ENCODE data around the gene TMEM52. TPM values are rescaled to one million over a fixed set of nuclear protein-coding genes. Genes with fewer than 3 reads are reported as not detected.

The TMEM52 gene
- total and polyA plus RNA-seq, 2 of the 13 experiments (the other 11 are each of a cell fraction or from before 2014, with no cell fraction given): 13.2 to 18.7 TPM

DNA sequence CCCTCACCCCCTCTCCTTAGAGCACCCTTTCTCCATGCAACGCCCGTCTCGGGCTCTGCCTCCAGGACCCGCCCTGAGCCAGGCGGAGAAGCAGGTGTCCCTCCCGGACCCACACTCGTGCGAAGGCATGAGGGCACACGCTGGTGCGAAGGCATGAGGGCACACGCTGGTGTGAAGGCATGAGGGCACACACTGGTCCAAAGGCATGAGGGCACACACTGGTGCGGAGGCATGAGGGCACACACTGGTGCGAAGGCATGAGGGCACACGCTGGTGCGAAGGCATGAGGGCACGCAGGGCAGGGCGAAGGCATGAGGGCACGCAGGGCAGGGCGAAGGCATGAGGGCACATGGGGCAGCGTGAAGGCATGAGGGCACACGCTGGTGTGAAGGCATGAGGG is 5.8 kb upstream of the TMEM52 start:
- no peak overlapping the region for H3K9ac ChIP-seq (ENCODE audit: insufficient read depth, low read depth, low read length)
- 67% methylated on average over 21 of the region's 21 CpGs for WGBS (ENCODE audit: low lambda C conversion rate)
- DNase-seq (ENCODE audit: low spot score): no peak
- H2AFZ ChIP-seq (ENCODE audit: low read length): no peak overlapping the region
- H3K27me3 ChIP-seq (ENCODE audit: control insufficient read depth in 1 of 2, insufficient read depth in 2 of 2, low read length in 2 of 2): peaks cover 26 to 47% of the 10 kb centered on the region in 2 experiments; a peak in 4 of 5 replicates
- FAIRE-seq: no peak
- intact Hi-C loops (cut with micrococcal nuclease; ENCODE audit: unreplicated experiment) (no loop called here), in situ Hi-C loops (cut with HindIII; ENCODE audit: extremely low pct_ligation_motif_present, low pct_unique_long_range_greater_than_20kb) (no loop called here)
- no peaks in the 10 kb centered on the region for H3K9me3 ChIP-seq (ENCODE audit: low read length)
- no peaks in the 10 kb centered on the region for H4K20me1 ChIP-seq (ENCODE audit: insufficient read depth, low read length)
- H3K36me3 ChIP-seq (replicated peaks in 1 of 2; ENCODE audit: control insufficient read depth in 1 of 2, insufficient read depth in 2 of 2, low read length in 2 of 2): no peaks in the 10 kb centered on the region
- no peak overlapping the region for H3K27ac ChIP-seq (ENCODE audit: extremely low read length, insufficient read depth, low read length)
- no peak for ATAC-seq
- H3K4me1 ChIP-seq (ENCODE audit: insufficient read depth, low read length): peaks cover 64% of the 10 kb centered on the region
- ChIA-PET POLR2A (interaction anchor here (1.5 to 3.3 kb wide), 2 partner anchors 16 to 18 kb away, joined by 13 to 55 read pairs; no protein-coding TSS in a partner anchor), CTCF (ENCODE audit: low intra/inter-chr PET ratio, low total read pairs) (no interaction called here)
- BruUV-seq (replicated peaks): no TSS peak
- H3K4me3 ChIP-seq (replicated peaks in 1 of 3; ENCODE audit: insufficient read depth in 1 of 3, low read depth in 2 of 3, low read length in 3 of 3): no peak overlapping the region
- H3K4me2 ChIP-seq (ENCODE audit: low read depth, low read length): no peak overlapping the region
- H3K79me2 ChIP-seq (ENCODE audit: insufficient read depth, low read length): no peaks in the 10 kb centered on the region
- TF ChIP-seq, protein P1, sequence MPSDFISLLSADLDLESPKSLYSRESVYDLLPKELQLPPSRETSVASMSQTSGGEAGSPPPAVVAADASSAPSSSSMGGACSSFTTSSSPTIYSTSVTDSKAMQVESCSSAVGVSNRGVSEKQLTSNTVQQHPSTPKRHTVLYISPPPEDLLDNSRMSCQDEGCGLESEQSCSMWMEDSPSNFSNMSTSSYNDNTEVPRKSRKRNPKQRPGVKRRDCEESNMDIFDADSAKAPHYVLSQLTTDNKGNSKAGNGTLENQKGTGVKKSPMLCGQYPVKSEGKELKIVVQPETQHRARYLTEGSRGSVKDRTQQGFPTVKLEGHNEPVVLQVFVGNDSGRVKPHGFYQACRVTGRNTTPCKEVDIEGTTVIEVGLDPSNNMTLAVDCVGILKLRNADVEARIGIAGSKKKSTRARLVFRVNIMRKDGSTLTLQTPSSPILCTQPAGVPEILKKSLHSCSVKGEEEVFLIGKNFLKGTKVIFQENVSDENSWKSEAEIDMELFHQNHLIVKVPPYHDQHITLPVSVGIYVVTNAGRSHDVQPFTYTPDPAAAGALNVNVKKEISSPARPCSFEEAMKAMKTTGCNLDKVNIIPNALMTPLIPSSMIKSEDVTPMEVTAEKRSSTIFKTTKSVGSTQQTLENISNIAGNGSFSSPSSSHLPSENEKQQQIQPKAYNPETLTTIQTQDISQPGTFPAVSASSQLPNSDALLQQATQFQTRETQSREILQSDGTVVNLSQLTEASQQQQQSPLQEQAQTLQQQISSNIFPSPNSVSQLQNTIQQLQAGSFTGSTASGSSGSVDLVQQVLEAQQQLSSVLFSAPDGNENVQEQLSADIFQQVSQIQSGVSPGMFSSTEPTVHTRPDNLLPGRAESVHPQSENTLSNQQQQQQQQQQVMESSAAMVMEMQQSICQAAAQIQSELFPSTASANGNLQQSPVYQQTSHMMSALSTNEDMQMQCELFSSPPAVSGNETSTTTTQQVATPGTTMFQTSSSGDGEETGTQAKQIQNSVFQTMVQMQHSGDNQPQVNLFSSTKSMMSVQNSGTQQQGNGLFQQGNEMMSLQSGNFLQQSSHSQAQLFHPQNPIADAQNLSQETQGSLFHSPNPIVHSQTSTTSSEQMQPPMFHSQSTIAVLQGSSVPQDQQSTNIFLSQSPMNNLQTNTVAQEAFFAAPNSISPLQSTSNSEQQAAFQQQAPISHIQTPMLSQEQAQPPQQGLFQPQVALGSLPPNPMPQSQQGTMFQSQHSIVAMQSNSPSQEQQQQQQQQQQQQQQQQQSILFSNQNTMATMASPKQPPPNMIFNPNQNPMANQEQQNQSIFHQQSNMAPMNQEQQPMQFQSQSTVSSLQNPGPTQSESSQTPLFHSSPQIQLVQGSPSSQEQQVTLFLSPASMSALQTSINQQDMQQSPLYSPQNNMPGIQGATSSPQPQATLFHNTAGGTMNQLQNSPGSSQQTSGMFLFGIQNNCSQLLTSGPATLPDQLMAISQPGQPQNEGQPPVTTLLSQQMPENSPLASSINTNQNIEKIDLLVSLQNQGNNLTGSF (CRISPR knock-in tag; IDR thresholded peaks at IDR 0.05): no peak
- TF ChIP-seq, protein P2, sequence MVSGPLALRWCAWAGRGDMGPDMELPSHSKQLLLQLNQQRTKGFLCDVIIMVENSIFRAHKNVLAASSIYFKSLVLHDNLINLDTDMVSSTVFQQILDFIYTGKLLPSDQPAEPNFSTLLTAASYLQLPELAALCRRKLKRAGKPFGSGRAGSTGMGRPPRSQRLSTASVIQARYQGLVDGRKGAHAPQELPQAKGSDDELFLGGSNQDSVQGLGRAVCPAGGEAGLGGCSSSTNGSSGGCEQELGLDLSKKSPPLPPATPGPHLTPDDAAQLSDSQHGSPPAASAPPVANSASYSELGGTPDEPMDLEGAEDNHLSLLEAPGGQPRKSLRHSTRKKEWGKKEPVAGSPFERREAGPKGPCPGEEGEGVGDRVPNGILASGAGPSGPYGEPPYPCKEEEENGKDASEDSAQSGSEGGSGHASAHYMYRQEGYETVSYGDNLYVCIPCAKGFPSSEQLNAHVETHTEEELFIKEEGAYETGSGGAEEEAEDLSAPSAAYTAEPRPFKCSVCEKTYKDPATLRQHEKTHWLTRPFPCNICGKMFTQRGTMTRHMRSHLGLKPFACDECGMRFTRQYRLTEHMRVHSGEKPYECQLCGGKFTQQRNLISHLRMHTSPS (CRISPR knock-in tag; IDR thresholded peaks at IDR 0.05; ENCODE audit: low read depth): peak; percentile 66
- no peak for TF ChIP-seq SRY (CRISPR knock-in tag; IDR thresholded peaks at IDR 0.05)
- TF ChIP-seq NCOA5 (CRISPR knock-in tag; IDR thresholded peaks at IDR 0.05): no peak
- no peak for TF ChIP-seq ZNF17 (CRISPR knock-in tag; IDR thresholded peaks at IDR 0.05)
- TF ChIP-seq, protein P3, sequence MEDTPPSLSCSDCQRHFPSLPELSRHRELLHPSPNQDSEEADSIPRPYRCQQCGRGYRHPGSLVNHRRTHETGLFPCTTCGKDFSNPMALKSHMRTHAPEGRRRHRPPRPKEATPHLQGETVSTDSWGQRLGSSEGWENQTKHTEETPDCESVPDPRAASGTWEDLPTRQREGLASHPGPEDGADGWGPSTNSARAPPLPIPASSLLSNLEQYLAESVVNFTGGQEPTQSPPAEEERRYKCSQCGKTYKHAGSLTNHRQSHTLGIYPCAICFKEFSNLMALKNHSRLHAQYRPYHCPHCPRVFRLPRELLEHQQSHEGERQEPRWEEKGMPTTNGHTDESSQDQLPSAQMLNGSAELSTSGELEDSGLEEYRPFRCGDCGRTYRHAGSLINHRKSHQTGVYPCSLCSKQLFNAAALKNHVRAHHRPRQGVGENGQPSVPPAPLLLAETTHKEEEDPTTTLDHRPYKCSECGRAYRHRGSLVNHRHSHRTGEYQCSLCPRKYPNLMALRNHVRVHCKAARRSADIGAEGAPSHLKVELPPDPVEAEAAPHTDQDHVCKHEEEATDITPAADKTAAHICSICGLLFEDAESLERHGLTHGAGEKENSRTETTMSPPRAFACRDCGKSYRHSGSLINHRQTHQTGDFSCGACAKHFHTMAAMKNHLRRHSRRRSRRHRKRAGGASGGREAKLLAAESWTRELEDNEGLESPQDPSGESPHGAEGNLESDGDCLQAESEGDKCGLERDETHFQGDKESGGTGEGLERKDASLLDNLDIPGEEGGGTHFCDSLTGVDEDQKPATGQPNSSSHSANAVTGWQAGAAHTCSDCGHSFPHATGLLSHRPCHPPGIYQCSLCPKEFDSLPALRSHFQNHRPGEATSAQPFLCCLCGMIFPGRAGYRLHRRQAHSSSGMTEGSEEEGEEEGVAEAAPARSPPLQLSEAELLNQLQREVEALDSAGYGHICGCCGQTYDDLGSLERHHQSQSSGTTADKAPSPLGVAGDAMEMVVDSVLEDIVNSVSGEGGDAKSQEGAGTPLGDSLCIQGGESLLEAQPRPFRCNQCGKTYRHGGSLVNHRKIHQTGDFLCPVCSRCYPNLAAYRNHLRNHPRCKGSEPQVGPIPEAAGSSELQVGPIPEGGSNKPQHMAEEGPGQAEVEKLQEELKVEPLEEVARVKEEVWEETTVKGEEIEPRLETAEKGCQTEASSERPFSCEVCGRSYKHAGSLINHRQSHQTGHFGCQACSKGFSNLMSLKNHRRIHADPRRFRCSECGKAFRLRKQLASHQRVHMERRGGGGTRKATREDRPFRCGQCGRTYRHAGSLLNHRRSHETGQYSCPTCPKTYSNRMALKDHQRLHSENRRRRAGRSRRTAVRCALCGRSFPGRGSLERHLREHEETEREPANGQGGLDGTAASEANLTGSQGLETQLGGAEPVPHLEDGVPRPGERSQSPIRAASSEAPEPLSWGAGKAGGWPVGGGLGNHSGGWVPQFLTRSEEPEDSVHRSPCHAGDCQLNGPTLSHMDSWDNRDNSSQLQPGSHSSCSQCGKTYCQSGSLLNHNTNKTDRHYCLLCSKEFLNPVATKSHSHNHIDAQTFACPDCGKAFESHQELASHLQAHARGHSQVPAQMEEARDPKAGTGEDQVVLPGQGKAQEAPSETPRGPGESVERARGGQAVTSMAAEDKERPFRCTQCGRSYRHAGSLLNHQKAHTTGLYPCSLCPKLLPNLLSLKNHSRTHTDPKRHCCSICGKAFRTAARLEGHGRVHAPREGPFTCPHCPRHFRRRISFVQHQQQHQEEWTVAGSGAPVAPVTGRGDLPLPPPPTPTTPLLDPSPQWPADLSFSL (CRISPR knock-in tag; IDR thresholded peaks at IDR 0.05): no peak
- TF ChIP-seq, protein P4, sequence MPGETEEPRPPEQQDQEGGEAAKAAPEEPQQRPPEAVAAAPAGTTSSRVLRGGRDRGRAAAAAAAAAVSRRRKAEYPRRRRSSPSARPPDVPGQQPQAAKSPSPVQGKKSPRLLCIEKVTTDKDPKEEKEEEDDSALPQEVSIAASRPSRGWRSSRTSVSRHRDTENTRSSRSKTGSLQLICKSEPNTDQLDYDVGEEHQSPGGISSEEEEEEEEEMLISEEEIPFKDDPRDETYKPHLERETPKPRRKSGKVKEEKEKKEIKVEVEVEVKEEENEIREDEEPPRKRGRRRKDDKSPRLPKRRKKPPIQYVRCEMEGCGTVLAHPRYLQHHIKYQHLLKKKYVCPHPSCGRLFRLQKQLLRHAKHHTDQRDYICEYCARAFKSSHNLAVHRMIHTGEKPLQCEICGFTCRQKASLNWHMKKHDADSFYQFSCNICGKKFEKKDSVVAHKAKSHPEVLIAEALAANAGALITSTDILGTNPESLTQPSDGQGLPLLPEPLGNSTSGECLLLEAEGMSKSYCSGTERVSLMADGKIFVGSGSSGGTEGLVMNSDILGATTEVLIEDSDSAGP (CRISPR knock-in tag; IDR thresholded peaks at IDR 0.05; ENCODE audit: borderline replicate concordance): peak; percentile 43; the same call in 1 of the 2 replicates
